Caco-2 (cell line): ENCODE results near the gene DNAJB7. TPM values are rescaled to one million over a fixed set of nuclear protein-coding genes. Genes with fewer than 3 reads are reported as not detected.
"Not testable (repeated sequence)": the region's sequence is repeated elsewhere in the genome, so short reads cannot be mapped to it uniquely, and the experiment has no call there.

Source experiments
- BruUV-seq: library from RNA; stranded (reverse); fragments of 400-500 nt; replicated peaks from 2 replicates; lab custom pipeline; 2021; lab: Mats Ljungman, UMichigan
- CTCF ChIA-PET: fragments of 300-600 bp; sonication (Branson Sonifier 250); formaldehyde crosslinking; loops from one replicate; lab custom pipeline; 2022; ENCODE audit warnings: antibody characterized with exemption; lab: Charles Lee
- POLR2A ChIA-PET: fragments of 300-600 bp; sonication (Branson Sonifier 250); formaldehyde crosslinking; loops from one replicate; lab custom pipeline; 2022; ENCODE audit warnings: antibody characterized with exemption; lab: Charles Lee
- DNase-seq, 2 experiments: peaks; one replicate each; pipeline versions ENCODE4 v3.0.0 to v3.0.0-alpha.2; 2020 to 2022
- H3K27me3 ChIP-seq: replicated peaks from 2 replicates; pipeline ENCODE4 v1.6.0; 2011; ENCODE audit warnings: low read length; ENCODE audit not compliant: control insufficient read depth, insufficient read depth
- H3K36me3 ChIP-seq: 2 replicates; pipeline ENCODE4 v1.5.1; 2011; ENCODE audit warnings: low read length; ENCODE audit not compliant: control insufficient read depth, insufficient read depth
- H3K4me1 ChIP-seq: fragments of 250-450 bp; sonication (Bioruptor Pico); 2 replicates; pipeline ENCODE4 v1.5.1; 2020; ENCODE audit warnings: mild to moderate bottlenecking
- H3K4me3 ChIP-seq: 2 replicates; pipeline ENCODE4 v1.5.1; 2011; ENCODE audit warnings: low read depth, mild to moderate bottlenecking, control low read depth, low read length
- H3K9me3 ChIP-seq: fragments of 250-450 bp; sonication (Bioruptor Pico); 2 replicates; pipeline ENCODE4 v1.5.1; 2020; ENCODE audit warnings: mild to moderate bottlenecking, moderate library complexity
- H3K27ac Mint-ChIP-seq: one replicate; pipeline ENCODE4 v1.8.0; 2022; ENCODE audit warnings: mixed read lengths; ENCODE audit not compliant: unreplicated experiment
- H3K27me3 Mint-ChIP-seq: one replicate; pipeline ENCODE4 v1.8.0; 2022; ENCODE audit warnings: mixed read lengths; ENCODE audit not compliant: insufficient read depth, unreplicated experiment
- H3K36me3 Mint-ChIP-seq: one replicate; pipeline ENCODE4 v1.8.0; 2022; ENCODE audit warnings: mild to moderate bottlenecking, mixed read lengths; ENCODE audit not compliant: insufficient read depth, unreplicated experiment
- H3K4me1 Mint-ChIP-seq: one replicate; pipeline ENCODE4 v1.8.0; 2022; ENCODE audit warnings: low read depth, mixed read lengths; ENCODE audit not compliant: unreplicated experiment
- H3K4me3 Mint-ChIP-seq: one replicate; pipeline ENCODE4 v1.8.0; 2022; ENCODE audit warnings: mild to moderate bottlenecking, moderate library complexity, mixed read lengths; ENCODE audit not compliant: unreplicated experiment
- H3K9me3 Mint-ChIP-seq: one replicate; pipeline ENCODE4 v1.8.0; 2022; ENCODE audit warnings: mixed read lengths; ENCODE audit not compliant: unreplicated experiment
- intact Hi-C: fragments of 100-400 bp; cut with micrococcal nuclease; formaldehyde crosslinking; loops from one replicate; pipeline ENCODE4 v1.10.0; 2022; ENCODE audit not compliant: unreplicated experiment
- total RNA-seq: library from RNA; stranded (reverse); gene quantifications from 2 replicates; pipeline ENCODE4 v1.2.3, GENCODE V29; 2022
- TF ChIP-seq, protein P1 (sequence below), 2 experiments: fragments of 200-600 bp in 1 of 2; IDR thresholded peaks; 1 replicate in 1 of 2; 2 replicates in 1 of 2; pipeline versions ENCODE4 v1.5.1 to v1.8.0; 2011 to 2022; ENCODE audit warnings: antibody characterized with exemption in 1 of 2, control low read depth in 1 of 2, inconsistent platforms in 1 of 2, low read depth in 1 of 2, low read length in 1 of 2, mild to moderate bottlenecking in 1 of 2, moderate library complexity in 1 of 2; ENCODE audit not compliant: insufficient read depth in 1 of 2, severe bottlenecking in 1 of 2, unreplicated experiment in 1 of 2

The DNAJB7 gene
- total RNA-seq, 1 experiment from 2014 or later, result not detected

DNA sequence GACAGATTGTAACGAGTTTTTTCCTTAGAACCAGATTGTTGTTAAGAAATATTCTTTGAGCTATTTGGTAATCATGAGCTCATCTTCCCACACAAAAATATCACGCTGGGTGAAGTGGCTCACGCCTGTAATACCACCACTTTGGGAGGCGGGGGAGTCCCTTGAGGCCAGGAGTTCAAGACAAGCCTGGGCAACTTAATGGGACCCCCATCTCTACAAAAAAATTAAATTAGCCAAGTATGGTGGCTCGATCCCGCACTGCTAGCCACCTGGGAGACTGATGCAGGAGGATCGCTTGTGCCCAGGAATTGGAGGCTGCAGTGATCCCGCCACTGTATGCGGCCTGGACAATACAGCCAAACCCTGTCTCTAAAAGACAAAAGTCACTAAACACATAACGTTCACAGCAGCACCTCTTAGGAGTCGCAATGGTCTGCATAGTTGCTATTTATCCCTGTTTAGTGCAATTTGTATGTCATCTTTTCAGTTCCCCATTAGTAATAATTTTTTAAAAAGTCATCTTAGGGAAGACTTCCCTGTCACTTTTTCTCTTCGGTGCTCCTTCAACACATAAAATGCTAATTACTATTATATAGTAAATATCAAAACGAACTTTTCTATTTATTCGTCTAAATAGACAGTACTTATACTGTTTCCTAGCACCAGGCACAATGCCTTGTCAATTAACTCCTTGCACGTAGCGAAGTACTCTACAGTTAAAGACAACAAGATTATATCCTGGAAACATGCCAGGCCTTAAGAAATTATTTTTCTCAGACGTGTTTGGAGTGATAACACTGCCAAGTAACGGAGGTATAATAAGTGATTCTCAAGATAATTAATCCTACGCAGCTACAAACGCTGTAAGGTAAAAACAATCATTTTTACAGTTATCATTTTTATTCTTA lies 6.6 kb downstream of the DNAJB7 start:
- Histone ChIP-seq H3K4me3 (peak overlapping the region; percentile 56), H3K9me3 (no peaks in the 10 kb centered on the region), H3K27me3 (no peaks in the 10 kb centered on the region), H3K4me1 (peaks cover 37% of the 10 kb centered on the region), H3K36me3 (no peaks in the 10 kb centered on the region; the same call in 1 of the 2 replicates)
- no peaks in the 10 kb centered on the region for H3K27me3 Mint-ChIP-seq
- TF ChIP-seq, protein P1, sequence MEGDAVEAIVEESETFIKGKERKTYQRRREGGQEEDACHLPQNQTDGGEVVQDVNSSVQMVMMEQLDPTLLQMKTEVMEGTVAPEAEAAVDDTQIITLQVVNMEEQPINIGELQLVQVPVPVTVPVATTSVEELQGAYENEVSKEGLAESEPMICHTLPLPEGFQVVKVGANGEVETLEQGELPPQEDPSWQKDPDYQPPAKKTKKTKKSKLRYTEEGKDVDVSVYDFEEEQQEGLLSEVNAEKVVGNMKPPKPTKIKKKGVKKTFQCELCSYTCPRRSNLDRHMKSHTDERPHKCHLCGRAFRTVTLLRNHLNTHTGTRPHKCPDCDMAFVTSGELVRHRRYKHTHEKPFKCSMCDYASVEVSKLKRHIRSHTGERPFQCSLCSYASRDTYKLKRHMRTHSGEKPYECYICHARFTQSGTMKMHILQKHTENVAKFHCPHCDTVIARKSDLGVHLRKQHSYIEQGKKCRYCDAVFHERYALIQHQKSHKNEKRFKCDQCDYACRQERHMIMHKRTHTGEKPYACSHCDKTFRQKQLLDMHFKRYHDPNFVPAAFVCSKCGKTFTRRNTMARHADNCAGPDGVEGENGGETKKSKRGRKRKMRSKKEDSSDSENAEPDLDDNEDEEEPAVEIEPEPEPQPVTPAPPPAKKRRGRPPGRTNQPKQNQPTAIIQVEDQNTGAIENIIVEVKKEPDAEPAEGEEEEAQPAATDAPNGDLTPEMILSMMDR (IDR thresholded peaks at IDR 0.05; ENCODE audit: insufficient read depth in 1 of 2, low read depth in 1 of 2, low read length in 1 of 2, severe bottlenecking in 1 of 2, unreplicated experiment in 1 of 2), result no peak
- H3K9me3 Mint-ChIP-seq, result no peaks in the 10 kb centered on the region
- H3K36me3 Mint-ChIP-seq, result peaks cover 42% of the 10 kb centered on the region
- TSS peak; percentile 33 for BruUV-seq
- ChIA-PET CTCF (interaction anchor here (2.6 kb wide), 1 partner anchor 44 kb away, joined by 16 read pairs; no protein-coding TSS in a partner anchor), POLR2A (interaction anchor here (0.9 kb wide), 1 partner anchor 22 kb away, joined by 9 read pairs; no protein-coding TSS in a partner anchor)
- H3K27ac Mint-ChIP-seq, result peak overlapping the region; percentile 100
- intact Hi-C loops, result loop anchor here (5.0 kb wide), 1 partner anchor 42 kb away; no protein-coding TSS in a partner anchor
- DNase-seq, result no peak
- H3K4me3 Mint-ChIP-seq, result peak overlapping the region; percentile 98
- peaks cover 6% of the 10 kb centered on the region for H3K4me1 Mint-ChIP-seq

DNA sequence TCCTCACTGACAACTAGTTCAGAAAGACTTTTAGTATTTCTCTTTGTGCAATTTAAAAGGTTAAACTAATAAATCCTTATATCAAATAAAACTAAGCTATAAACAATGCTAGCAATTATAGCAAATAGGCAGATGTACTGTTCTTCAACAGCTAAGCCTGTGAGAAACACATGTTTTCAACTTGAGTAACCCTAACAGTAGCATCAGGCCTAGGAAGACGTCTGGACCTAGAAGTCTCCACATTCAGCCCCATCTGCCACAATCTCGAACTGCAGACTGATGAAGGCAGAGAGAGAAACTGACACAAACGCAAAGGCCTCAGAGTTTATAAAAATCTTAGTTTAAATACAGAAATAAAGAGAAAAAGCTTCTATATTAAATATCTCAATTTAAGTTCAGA lies 8.0 kb downstream of the DNAJB7 start:
- TF ChIP-seq, protein P1 (IDR thresholded peaks at IDR 0.05; ENCODE audit: insufficient read depth in 1 of 2, low read depth in 1 of 2, low read length in 1 of 2, severe bottlenecking in 1 of 2, unreplicated experiment in 1 of 2), result no peak
- Histone ChIP-seq H3K4me1 (peaks cover 37% of the 10 kb centered on the region), H3K27me3 (no peaks in the 10 kb centered on the region), H3K4me3 (no peak overlapping the region), H3K36me3 (no peaks in the 10 kb centered on the region; the same call in 1 of the 2 replicates), H3K9me3 (no peaks in the 10 kb centered on the region)
- BruUV-seq, result no TSS peak
- CTCF ChIA-PET, result no interaction called here
- H3K4me3 Mint-ChIP-seq, result peak overlapping the region; percentile 98
- POLR2A ChIA-PET, result no interaction called here
- H3K9me3 Mint-ChIP-seq, result no peaks in the 10 kb centered on the region
- H3K27ac Mint-ChIP-seq, result no peak overlapping the region
- intact Hi-C loops, result no loop called here
- H3K36me3 Mint-ChIP-seq, result peaks cover 55% of the 10 kb centered on the region
- no peaks in the 10 kb centered on the region for H3K27me3 Mint-ChIP-seq
- no peak for DNase-seq
- H3K4me1 Mint-ChIP-seq, result peaks cover 6% of the 10 kb centered on the region

DNA sequence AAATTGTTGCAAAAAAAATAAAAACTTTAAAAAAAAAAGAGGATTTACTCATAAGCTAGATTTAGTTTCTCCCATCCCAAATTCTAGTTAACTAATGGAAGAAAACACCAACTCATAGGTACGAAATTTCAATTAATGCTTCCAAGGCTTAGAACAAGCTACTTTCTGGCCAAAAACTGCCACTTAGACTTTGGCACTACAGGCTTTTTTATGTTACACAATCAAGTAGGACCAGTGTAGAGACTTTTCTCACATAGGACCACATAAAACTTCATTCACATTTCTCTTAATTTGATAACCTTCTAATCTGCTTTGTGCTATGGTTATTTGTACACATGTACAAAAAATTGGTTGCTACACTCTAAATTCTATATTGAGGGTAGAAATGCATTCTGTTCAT lies 8.6 kb downstream of the DNAJB7 start:
- Mint-ChIP-seq H3K9me3 (no peaks in the 10 kb centered on the region), H3K27ac (no peak overlapping the region), H3K36me3 (peaks cover 61% of the 10 kb centered on the region), H3K4me3 (peak overlapping the region; percentile 98), H3K27me3 (no peaks in the 10 kb centered on the region), H3K4me1 (peaks cover 6% of the 10 kb centered on the region)
- BruUV-seq, result no TSS peak
- Histone ChIP-seq H3K9me3 (no peaks in the 10 kb centered on the region), H3K4me3 (no peak overlapping the region), H3K4me1 (peaks cover 37% of the 10 kb centered on the region), H3K36me3 (no peaks in the 10 kb centered on the region; the same call in 1 of the 2 replicates), H3K27me3 (no peaks in the 10 kb centered on the region)
- ChIA-PET CTCF (no interaction called here), POLR2A (interaction anchor here (0.8 kb wide), 1 partner anchor 98 kb away, joined by 4 read pairs; the partner anchor contains the start of gene RBX1)
- TF ChIP-seq, protein P1 (IDR thresholded peaks at IDR 0.05; ENCODE audit: insufficient read depth in 1 of 2, low read depth in 1 of 2, low read length in 1 of 2, severe bottlenecking in 1 of 2, unreplicated experiment in 1 of 2), result no peak
- intact Hi-C loops, result no loop called here
- no peak for DNase-seq

DNA sequence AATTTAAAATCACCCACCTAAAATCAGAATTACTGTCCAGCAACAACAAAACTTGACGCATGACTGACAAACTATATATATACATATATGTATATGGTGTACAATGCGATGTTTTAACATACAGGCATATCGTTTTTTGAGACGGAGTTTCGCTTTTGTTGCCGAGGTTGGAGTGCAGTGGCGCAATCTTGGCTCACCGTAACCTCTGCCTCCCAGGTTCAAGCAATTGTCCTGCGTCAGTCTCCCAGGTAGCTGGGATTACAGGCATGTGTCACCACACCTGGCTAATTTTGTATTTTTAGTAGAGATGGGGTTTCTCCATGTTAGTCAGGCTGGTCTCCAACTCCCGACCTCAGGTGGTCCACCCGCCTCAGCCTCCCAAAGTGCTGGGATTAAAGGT lies 16.1 kb downstream of the DNAJB7 start:
- DNase-seq, H3K27ac Mint-ChIP-seq, H3K4me1 Mint-ChIP-seq, BruUV-seq, H3K9me3 ChIP-seq, H3K9me3 Mint-ChIP-seq, H3K4me3 Mint-ChIP-seq, H3K4me1 ChIP-seq, H3K4me3 ChIP-seq, intact Hi-C loops, H3K27me3 ChIP-seq, H3K27me3 Mint-ChIP-seq, H3K36me3 ChIP-seq, CTCF ChIA-PET: not testable (repeated sequence)
- peaks cover 89% of the 10 kb centered on the region for H3K36me3 Mint-ChIP-seq
- POLR2A ChIA-PET, result interaction anchor here (1.0 kb wide), 1 partner anchor 11 kb away, joined by 9 read pairs; the partner anchor contains the start of gene ST13
